SH-SY5Y (cell line): ENCODE measurements around the gene MGAT1.

ENCODE experiments used
- GATA2 ChIP-seq: IDR thresholded peaks from 2 replicates; pipeline ENCODE4 v1.6.1; 2011; ENCODE audit warnings: mild to moderate bottlenecking, low read depth, low read length
- GATA3 ChIP-seq: IDR thresholded peaks from 2 replicates; pipeline ENCODE4 v1.6.1; 2011; ENCODE audit warnings: low read depth, mild to moderate bottlenecking, low read length, moderate library complexity

MGAT1 gene

GRCh38 chr5:180801596-180802324 is 846 bp downstream of the MGAT1 start:
- TF ChIP-seq GATA3, result no peak
- TF ChIP-seq GATA2, result no peak

- TF ChIP-seq GATA3, result no peak
Measured at GRCh38 chr5:180799902-180800801, 2.5 kb downstream of the MGAT1 start.

- TF ChIP-seq GATA2 (no peak), GATA3 (no peak)
Measured at GRCh38 chr5:180799194-180799593, 3.4 kb downstream of the MGAT1 start.

GRCh38 chr5:180798193-180798592 is 4.4 kb downstream of the MGAT1 start:
- TF ChIP-seq GATA2 (no peak), GATA3 (no peak)

GRCh38 chr5:180797256-180798192 is 5.1 kb downstream of the MGAT1 start:
- TF ChIP-seq GATA2 (no peak), GATA3 (no peak)

GRCh38 chr5:180795771-180796313 is 6.8 kb downstream of the MGAT1 start:
- TF ChIP-seq GATA2, result no peak
- TF ChIP-seq GATA3, result no peak

- TF ChIP-seq GATA2, result no peak
- TF ChIP-seq GATA3, result no peak
Measured at GRCh38 chr5:180792965-180793287, 9.7 kb downstream of the MGAT1 start.

- no peak for TF ChIP-seq GATA3
- TF ChIP-seq GATA2, result no peak
Measured at GRCh38 chr5:180792287-180792964, 10.2 kb downstream of the MGAT1 start.

- TF ChIP-seq GATA2, result no peak
- no peak for TF ChIP-seq GATA3
Measured at GRCh38 chr5:180791611-180792213, 10.9 kb downstream of the MGAT1 start.

GRCh38 chr5:180790524-180790923 is 12.1 kb downstream of the MGAT1 start:
- no peak for TF ChIP-seq GATA2
- TF ChIP-seq GATA3, result no peak

- TF ChIP-seq GATA2 (no peak), GATA3 (no peak)
Measured at GRCh38 chr5:180790020-180790419, 12.6 kb downstream of the MGAT1 start.

GRCh38 chr5:180787711-180788431 is 14.7 kb downstream of the MGAT1 start:
- TF ChIP-seq GATA2, result no peak
